Endothelial cell of umbilical vein (primary cell): ENCODE data around the gene PSMB7. TPM values are rescaled to one million over a fixed set of nuclear protein-coding genes. Genes with fewer than 3 reads are reported as not detected.

Source experiments
- BruUV-seq: library from RNA; stranded (reverse); fragments of 400-500 nt; replicated peaks from 2 replicates; lab custom pipeline; 2021; lab: Mats Ljungman, UMichigan
- CTCF ChIA-PET: fragments of 300-600, 350-600 bp; sonication (Branson Sonifier 250); formaldehyde crosslinking; loops from one replicate; lab custom pipeline; 2021; ENCODE audit warnings: antibody characterized with exemption, inconsistent platforms; lab: Charles Lee
- POLR2A ChIA-PET: fragments of 300-600, 350-600 bp; sonication (Branson Sonifier 250); formaldehyde crosslinking; loops from one replicate; lab custom pipeline; 2021; ENCODE audit warnings: antibody characterized with exemption, inconsistent platforms; lab: Charles Lee
- DNase-seq: peaks from one replicate; pipeline ENCODE4 v3.0.0-alpha.2; 2011; ENCODE audit warnings: low read depth, low spot score
- FAIRE-seq: peaks from 2 replicates; lab custom pipeline; 2011; peaks lifted over from hg19 to GRCh38; lab: Jason Lieb, UNC
- H2AFZ ChIP-seq: 2 replicates; pipeline ENCODE4 v1.6.0; 2012; ENCODE audit warnings: low read depth, low read length, control low read depth, inconsistent platforms
- H3K27ac ChIP-seq: 2 replicates; pipeline ENCODE4 v1.5.1; 2011; ENCODE audit warnings: low read depth, mild to moderate bottlenecking, control low read depth, low read length, moderate library complexity; ENCODE audit not compliant: insufficient read depth
- H3K27me3 ChIP-seq, 2 experiments: 2 replicates each; pipeline versions ENCODE4 v1.6.0 to v1.6.1; 2011; ENCODE audit warnings: low read length in 2 of 2, mixed read lengths in 1 of 2; ENCODE audit not compliant: control insufficient read depth in 2 of 2, insufficient read depth in 2 of 2
- H3K36me3 ChIP-seq, 2 experiments: 2 replicates in 1 of 2; 3 replicates in 1 of 2; pipeline ENCODE4 v1.5.1; 2011; ENCODE audit warnings: low read length in 2 of 2, mild to moderate bottlenecking in 1 of 2, moderate library complexity in 1 of 2; ENCODE audit not compliant: control insufficient read depth in 2 of 2, insufficient read depth in 2 of 2; ENCODE audit errors: extremely low read depth in 1 of 2
- H3K4me1 ChIP-seq: 3 replicates; pipeline ENCODE4 v1.5.1; 2011; ENCODE audit warnings: mild to moderate bottlenecking, low read length; ENCODE audit not compliant: control insufficient read depth, insufficient read depth; ENCODE audit errors: extremely low read depth
- H3K4me2 ChIP-seq: 2 replicates; pipeline ENCODE4 v1.6.1; 2011; ENCODE audit warnings: low read length, control low read depth, mixed read lengths; ENCODE audit not compliant: insufficient read depth
- H3K4me3 ChIP-seq, 3 experiments: fragments of 200-600 bp in 1 of 3; sonication (generic), shearing (Covaris generic) in 1 of 3; replicated peaks in 1 of 3; 2 replicates each; pipeline ENCODE4 v1.5.1; 2011 to 2016; ENCODE audit warnings: control low read depth in 3 of 3, low read length in 3 of 3, mild to moderate bottlenecking in 2 of 3, inconsistent platforms in 1 of 3, low read depth in 1 of 3, moderate library complexity in 1 of 3; ENCODE audit not compliant: insufficient read depth in 1 of 3
- H3K79me2 ChIP-seq: 2 replicates; pipeline ENCODE4 v1.6.0; 2012; ENCODE audit warnings: low read length, inconsistent platforms; ENCODE audit not compliant: control insufficient read depth, insufficient read depth
- H3K9ac ChIP-seq: replicated peaks from 2 replicates; pipeline ENCODE3; 2011; ENCODE audit warnings: low read length, control low read depth; ENCODE audit not compliant: insufficient read depth; ENCODE audit errors: extremely low read depth
- H3K9me1 ChIP-seq: replicated peaks from 3 replicates; pipeline ENCODE4 v1.6.0; 2011; ENCODE audit warnings: mild to moderate bottlenecking, low read length; ENCODE audit not compliant: control insufficient read depth, insufficient read depth; ENCODE audit errors: extremely low read depth
- H3K9me3 ChIP-seq: replicated peaks from 2 replicates; pipeline ENCODE4 v1.5.1; 2012; ENCODE audit warnings: low read length, inconsistent platforms; ENCODE audit not compliant: control insufficient read depth, insufficient read depth
- H4K20me1 ChIP-seq: replicated peaks from 2 replicates; pipeline ENCODE3; 2011; ENCODE audit warnings: mild to moderate bottlenecking, low read length; ENCODE audit not compliant: control insufficient read depth, insufficient read depth; ENCODE audit errors: extremely low read depth
- CTCF ChIP-seq, 2 donors: IDR thresholded peaks; 1 replicate in 1 of 2; 2 replicates in 1 of 2; pipeline ENCODE4 v1.5.1; 2011; ENCODE audit warnings: low read length in 2 of 2, mild to moderate bottlenecking in 2 of 2, moderate library complexity in 2 of 2, control low read depth in 1 of 2, inconsistent platforms in 1 of 2, low read depth in 1 of 2; ENCODE audit not compliant: insufficient read depth in 1 of 2; ENCODE audit errors: extremely low read depth in 1 of 2
- EZH2 ChIP-seq: IDR thresholded peaks from 2 replicates; pipeline ENCODE4 v1.6.1; 2012; ENCODE audit warnings: borderline replicate concordance, low read depth, mild to moderate bottlenecking, moderate library complexity, low read length, inconsistent platforms; ENCODE audit not compliant: severe bottlenecking
- FOS ChIP-seq: IDR thresholded peaks from 2 replicates; pipeline ENCODE4 v1.6.1; 2011; ENCODE audit warnings: mild to moderate bottlenecking, low read length, moderate library complexity, borderline replicate concordance; ENCODE audit not compliant: insufficient read depth
- GATA2 ChIP-seq: IDR thresholded peaks from 2 replicates; pipeline ENCODE4 v1.7.0; 2011; ENCODE audit warnings: low read depth, mild to moderate bottlenecking, moderate library complexity, mixed read lengths, low read length; ENCODE audit not compliant: insufficient read length, insufficient read depth
- JUN ChIP-seq: IDR thresholded peaks from 2 replicates; pipeline ENCODE4 v1.6.1; 2011; ENCODE audit warnings: borderline replicate concordance, low read depth; ENCODE audit not compliant: insufficient read length, insufficient read depth
- MAX ChIP-seq: IDR thresholded peaks from 2 replicates; pipeline ENCODE4 v1.6.1; 2011; ENCODE audit not compliant: insufficient read depth, insufficient read length
- MYC ChIP-seq: IDR thresholded peaks from one replicate; pipeline ENCODE4 v1.6.1; 2011; ENCODE audit warnings: mild to moderate bottlenecking, low read depth, low read length
- POLR2A ChIP-seq: IDR thresholded peaks from 2 replicates; pipeline ENCODE4 v1.6.1; 2012; ENCODE audit warnings: low read depth, mild to moderate bottlenecking, control low read depth, low read length
- POLR2AphosphoS5 ChIP-seq: IDR thresholded peaks from 2 replicates; pipeline ENCODE4 v1.6.1; 2012; ENCODE audit warnings: low read depth, mild to moderate bottlenecking, control low read depth, low read length, moderate library complexity; ENCODE audit not compliant: insufficient read depth
- dilution Hi-C: fragments of 300-500 bp; cut with MboI; formaldehyde crosslinking; loops from one replicate; pipeline ENCODE4 v1.15.0; 2019; ENCODE audit warnings: low sequenced_read_pairs; ENCODE audit not compliant: extremely low pct_ligation_motif_present
- intact Hi-C: fragments of 100-400 bp; cut with micrococcal nuclease; formaldehyde crosslinking; loops from one replicate; pipeline ENCODE4 v1.10.0; 2022
- polyA plus RNA-seq, 4 experiments: library from polyadenylated mRNA; depleted of rRNA in 3 of 4; stranded (reverse) in 3 of 4; unstranded in 1 of 4; fragments of >200 nt; gene quantifications; 2 replicates each; pipeline versions ENCODE4 v1.2.1 to v1.2.3, GENCODE V29; 2011 to 2012; ENCODE audit warnings: missing spikeins in 1 of 4
- total RNA-seq: library from RNA; stranded (reverse); gene quantifications from 2 replicates; pipeline ENCODE4 v1.2.3, GENCODE V29; 2021

PSMB7 gene
- total and polyA plus RNA-seq, 2 donors (not counting 3 experiments of a cell fraction or from before 2014, with no cell fraction given): 227 to 366 TPM

- H3K9ac ChIP-seq: peak overlapping the region; percentile 80
- H4K20me1 ChIP-seq: peaks cover 4% of the 10 kb centered on the region
- no peaks in the 10 kb centered on the region for H3K9me3 ChIP-seq
- H3K4me3 ChIP-seq: peak overlapping the region in 1 of 3 experiments; percentile 40
- intact Hi-C loops: loop anchor here (5.0 kb wide), 1 partner anchor 150 kb away; no protein-coding TSS in a partner anchor
- peaks cover 44% of the 10 kb centered on the region for H3K4me1 ChIP-seq
- DNase-seq (no peak), FAIRE-seq (no peak)
- H3K4me2 ChIP-seq: peak overlapping the region; percentile 89
- dilution Hi-C loops: no loop called here
- H3K79me2 ChIP-seq: peaks cover 61% of the 10 kb centered on the region
- ChIA-PET POLR2A (no interaction called here), CTCF (interaction anchor here (1.1 to 1.3 kb wide), 3 partner anchors 10 to 25 kb away, joined by 6 to 15 read pairs (median 8); no protein-coding TSS in a partner anchor)
- peak overlapping the region; percentile 91 for H3K27ac ChIP-seq
- no TSS peak for BruUV-seq
- H3K36me3 ChIP-seq: peaks cover 11 to 37% of the 10 kb centered on the region in 2 experiments
- no peaks in the 10 kb centered on the region for H3K27me3 ChIP-seq
- no peaks in the 10 kb centered on the region for H3K9me1 ChIP-seq
- TF ChIP-seq POLR2A (no peak), CTCF (IDR thresholded peaks at IDR 0.05; ENCODE audit: extremely low read depth in 1 of 2, insufficient read depth in 1 of 2, low read depth in 1 of 2, low read length in 2 of 2) (no peak), EZH2 (no peak), MYC (no peak), FOS (no peak), MAX (no peak), JUN (no peak), GATA2 (no peak), POLR2AphosphoS5 (no peak)
- H2AFZ ChIP-seq: no peak overlapping the region
Measured at GRCh38 chr9:124412228-124412575, 3.0 kb downstream of the PSMB7 start.
